ENCODE measurements around the gene SCNN1B. TPM values are rescaled to one million over a fixed set of nuclear protein-coding genes. Genes with fewer than 3 reads are reported as not detected.
"Not testable (repeated sequence)": the region's sequence is repeated elsewhere in the genome, so short reads cannot be mapped to it uniquely, and the experiment has no call there.

Gene SCNN1B, protein sequence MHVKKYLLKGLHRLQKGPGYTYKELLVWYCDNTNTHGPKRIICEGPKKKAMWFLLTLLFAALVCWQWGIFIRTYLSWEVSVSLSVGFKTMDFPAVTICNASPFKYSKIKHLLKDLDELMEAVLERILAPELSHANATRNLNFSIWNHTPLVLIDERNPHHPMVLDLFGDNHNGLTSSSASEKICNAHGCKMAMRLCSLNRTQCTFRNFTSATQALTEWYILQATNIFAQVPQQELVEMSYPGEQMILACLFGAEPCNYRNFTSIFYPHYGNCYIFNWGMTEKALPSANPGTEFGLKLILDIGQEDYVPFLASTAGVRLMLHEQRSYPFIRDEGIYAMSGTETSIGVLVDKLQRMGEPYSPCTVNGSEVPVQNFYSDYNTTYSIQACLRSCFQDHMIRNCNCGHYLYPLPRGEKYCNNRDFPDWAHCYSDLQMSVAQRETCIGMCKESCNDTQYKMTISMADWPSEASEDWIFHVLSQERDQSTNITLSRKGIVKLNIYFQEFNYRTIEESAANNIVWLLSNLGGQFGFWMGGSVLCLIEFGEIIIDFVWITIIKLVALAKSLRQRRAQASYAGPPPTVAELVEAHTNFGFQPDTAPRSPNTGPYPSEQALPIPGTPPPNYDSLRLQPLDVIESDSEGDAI
- total RNA-seq = 16.1 TPM

DNA sequence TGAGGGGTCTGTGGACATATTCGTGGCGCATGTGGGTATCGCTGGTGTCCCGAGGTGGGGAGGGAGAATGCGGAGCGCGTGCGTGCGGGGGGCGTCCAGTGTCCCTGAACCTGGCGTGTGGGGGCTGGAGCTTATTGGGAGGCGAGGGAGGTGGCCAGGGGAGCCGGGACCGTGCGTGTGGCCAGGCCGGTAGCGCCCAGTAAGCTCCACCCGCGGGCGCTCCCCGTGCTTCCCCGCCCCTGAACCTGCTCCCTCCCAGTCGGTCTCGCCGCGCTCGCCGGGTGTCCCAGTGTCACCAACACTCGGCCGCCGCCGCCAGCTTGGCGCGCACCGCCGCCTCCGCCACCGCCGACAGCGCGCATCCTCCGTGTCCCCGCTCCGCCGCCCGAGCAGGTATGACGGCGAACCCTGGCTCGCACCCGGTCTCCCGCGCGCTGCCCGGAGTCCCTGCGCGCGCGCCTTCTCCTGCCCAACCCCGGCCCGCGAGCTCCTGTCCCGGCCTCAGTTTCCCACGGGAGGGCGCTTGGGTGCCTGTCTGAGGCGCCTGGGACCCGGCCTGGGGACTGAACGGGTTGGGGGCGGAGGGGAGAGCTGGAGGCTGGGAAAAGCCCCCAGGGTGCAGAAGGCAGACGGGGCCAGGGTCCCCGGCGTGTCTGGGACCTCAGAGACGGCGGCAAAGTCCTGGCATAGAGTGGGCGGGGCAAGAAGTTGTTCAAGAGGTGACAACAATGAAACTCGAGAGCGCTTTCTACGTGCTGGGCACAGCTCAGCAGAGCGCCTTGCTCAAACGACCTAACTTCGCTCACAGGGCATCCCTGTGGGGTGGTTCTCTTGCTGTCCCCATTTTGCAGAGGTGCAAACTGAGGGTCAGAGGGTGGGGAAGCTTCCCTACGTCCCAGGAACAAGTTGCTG is at the start of gene SCNN1B:
SCNN1B (plus strand) TSS at position 258 of the 912 bp plus-strand sequence. CDS start 46,298 bp downstream, outside the sequence.
- intact Hi-C loops (cut with DNase I) = no loop called here
- DNase-seq (ENCODE audit: low spot score in 2 of 2) = no peak
- H3K4me1 ChIP-seq = no peaks in the 10 kb centered on the region
- no peaks in the 10 kb centered on the region for H3K36me3 ChIP-seq
- TF ChIP-seq CTCF (IDR thresholded peaks at IDR 0.05) = no peak
- H3K9me3 ChIP-seq = no peaks in the 10 kb centered on the region
- H3K4me3 ChIP-seq = peak within 1 kb of the TSS in 1 of 2 donors; percentile 16
- H3K27me3 ChIP-seq = peaks cover 5% of the 10 kb centered on the region
- no peak within 1 kb of the TSS for H3K27ac ChIP-seq

GRCh38 chr16:23252310-23252709 is 49.8 kb upstream of the SCNN1B start:
- intact Hi-C loops (cut with DNase I) = no loop called here
- TF ChIP-seq CTCF (IDR thresholded peaks at IDR 0.05) = no peak
- H3K36me3 ChIP-seq = no peaks in the 10 kb centered on the region

DNA sequence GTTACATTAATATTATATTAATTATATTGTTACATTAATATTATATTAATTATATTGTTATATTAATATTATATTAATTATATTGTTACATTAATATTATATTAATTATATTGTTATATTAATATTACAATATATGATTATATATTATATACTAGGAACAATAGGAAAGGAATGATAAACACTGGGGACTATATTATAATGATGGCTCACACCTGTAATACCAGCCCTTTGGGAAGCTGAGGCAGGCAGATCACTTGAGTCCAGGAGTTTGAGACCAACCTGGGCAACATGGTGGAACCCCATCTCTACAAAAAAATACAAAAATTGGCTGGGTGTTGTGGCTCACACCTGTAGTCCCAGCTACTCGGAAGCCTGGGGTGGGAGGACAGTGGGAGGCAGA is 48.5 kb upstream of the SCNN1B start:
- intact Hi-C loops (cut with DNase I); H3K27ac ChIP-seq; H3K9me3 ChIP-seq; H3K4me1 ChIP-seq; DNase-seq (ENCODE audit: low spot score in 2 of 2); H3K27me3 ChIP-seq; H3K4me3 ChIP-seq; H3K36me3 ChIP-seq: not testable (repeated sequence)

More at GRCh38 chr16:23252310-23252709, 49.8 kb upstream of the SCNN1B start:
- Histone ChIP-seq H3K27me3 (no peaks in the 10 kb centered on the region), H3K27ac (no peak overlapping the region), H3K9me3 (no peaks in the 10 kb centered on the region), H3K4me3 (no peak overlapping the region), H3K4me1 (peaks cover 0 to 8% of the 10 kb centered on the region in 2 donors)
- DNase-seq (ENCODE audit: low spot score in 2 of 2) = no peak

GRCh38 chr16:23254338-23254737 is 47.8 kb upstream of the SCNN1B start:
- no peak for TF ChIP-seq CTCF (IDR thresholded peaks at IDR 0.05)
- Histone ChIP-seq H3K4me3 (no peak overlapping the region), H3K4me1 (no peaks in the 10 kb centered on the region), H3K9me3 (no peaks in the 10 kb centered on the region), H3K27me3 (no peaks in the 10 kb centered on the region), H3K27ac (no peak overlapping the region), H3K36me3 (no peaks in the 10 kb centered on the region)
- DNase-seq (ENCODE audit: low spot score in 2 of 2) = no peak
- intact Hi-C loops (cut with DNase I) = no loop called here

- DNase-seq (ENCODE audit: low spot score in 2 of 2) = no peak
- H3K9me3 ChIP-seq = no peaks in the 10 kb centered on the region
- no peaks in the 10 kb centered on the region for H3K27me3 ChIP-seq
- intact Hi-C loops (cut with DNase I) = no loop called here
- no peaks in the 10 kb centered on the region for H3K36me3 ChIP-seq
- H3K27ac ChIP-seq = no peak overlapping the region
- no peak for TF ChIP-seq CTCF (IDR thresholded peaks at IDR 0.05)
- H3K4me3 ChIP-seq = no peak overlapping the region
- no peaks in the 10 kb centered on the region for H3K4me1 ChIP-seq
Measured at GRCh38 chr16:23255000-23255399, 47.1 kb upstream of the SCNN1B start.
